ENCODE measurements around the gene ZNF436.

The ZNF436 gene

DNA sequence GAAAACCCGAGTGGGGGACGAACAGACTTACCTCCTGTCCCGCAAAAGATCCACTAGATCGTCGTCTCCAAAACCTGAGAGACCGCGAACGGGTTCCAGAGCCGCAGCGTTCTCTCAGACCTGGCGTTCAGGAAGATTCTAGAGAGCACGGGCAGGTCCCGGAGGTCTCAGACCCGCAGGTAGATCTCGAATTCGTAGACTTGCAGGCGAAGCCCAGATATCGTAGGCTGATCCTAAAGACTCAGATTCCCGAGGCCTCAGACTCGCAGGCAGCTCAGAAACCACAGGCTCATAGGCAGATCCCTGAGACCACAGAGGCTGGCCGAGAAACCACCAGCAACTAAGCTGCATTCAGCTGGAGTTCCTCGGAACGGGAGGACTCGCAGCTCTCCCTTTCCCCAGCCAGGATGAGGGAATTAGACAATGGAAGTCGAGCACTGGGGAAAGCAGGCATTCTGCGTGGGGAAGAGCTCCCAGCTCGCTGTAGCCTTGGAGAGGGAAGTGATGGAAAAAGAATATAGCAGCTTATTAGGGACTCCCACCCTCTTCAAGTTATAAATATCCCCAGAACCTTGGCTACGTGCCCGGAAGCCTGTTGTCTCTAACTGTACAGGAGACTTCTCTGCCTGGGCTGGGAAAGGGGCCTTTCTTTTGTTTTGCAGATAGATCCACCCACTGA lies at the start of gene ZNF436:
TSS of gene ZNF436 (minus strand) at position 502 of the 679 bp plus-strand sequence. CDS start 1,831 bp downstream, outside the sequence.
- FAIRE-seq (no peak), DNase-seq (ENCODE audit: insufficient read length, low spot score) (peak; percentile 26)
- no peak for TF ChIP-seq POLR2A (IDR thresholded peaks at IDR 0.05; ENCODE audit: low read depth, low read length)

DNA sequence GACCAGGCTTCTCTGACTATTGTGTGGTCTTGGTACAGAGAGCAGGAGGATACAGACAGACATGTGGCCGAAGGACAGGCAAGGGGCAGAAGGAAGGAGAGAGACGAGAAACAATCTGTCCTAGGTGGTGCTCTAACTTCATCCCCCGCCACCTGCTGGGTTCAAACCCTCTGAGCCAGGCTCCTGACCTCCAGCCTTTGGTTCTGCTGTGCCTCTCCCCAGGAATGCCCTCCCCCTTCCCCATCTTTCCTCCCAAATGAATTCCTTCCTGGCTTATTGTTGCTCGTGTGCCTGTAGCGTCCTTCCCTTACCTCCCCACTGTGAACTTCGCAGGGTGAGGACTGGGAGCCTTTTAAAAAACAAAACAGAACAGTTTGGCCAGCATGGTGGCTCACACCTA lies 49.5 kb upstream of the ZNF436 start:
- TF ChIP-seq POLR2A (IDR thresholded peaks at IDR 0.05; ENCODE audit: low read depth, low read length): no peak
- DNase-seq (ENCODE audit: insufficient read length, low spot score): no peak
- FAIRE-seq: no peak

DNA sequence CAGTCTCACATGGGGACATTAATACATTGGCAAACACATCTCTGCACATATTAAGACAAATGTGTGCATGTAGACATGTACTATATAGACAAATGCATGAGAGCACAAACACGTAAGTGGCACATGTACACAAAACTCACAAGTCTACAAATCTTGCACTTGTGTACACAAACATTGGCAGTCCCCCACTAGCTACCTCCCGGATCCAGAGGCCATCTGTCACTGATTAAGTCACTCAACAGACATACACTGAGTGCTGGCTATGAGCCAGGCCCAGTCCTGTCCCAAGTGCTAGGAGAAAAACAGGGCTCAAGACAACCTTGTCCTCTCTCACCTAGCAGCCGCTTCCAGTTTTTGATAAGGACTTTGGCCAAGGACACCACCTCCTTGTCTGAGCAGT lies 47.9 kb upstream of the ZNF436 start:
- no peak for TF ChIP-seq POLR2A (IDR thresholded peaks at IDR 0.05; ENCODE audit: low read depth, low read length)
- DNase-seq (ENCODE audit: insufficient read length, low spot score): no peak
- FAIRE-seq: no peak

DNA sequence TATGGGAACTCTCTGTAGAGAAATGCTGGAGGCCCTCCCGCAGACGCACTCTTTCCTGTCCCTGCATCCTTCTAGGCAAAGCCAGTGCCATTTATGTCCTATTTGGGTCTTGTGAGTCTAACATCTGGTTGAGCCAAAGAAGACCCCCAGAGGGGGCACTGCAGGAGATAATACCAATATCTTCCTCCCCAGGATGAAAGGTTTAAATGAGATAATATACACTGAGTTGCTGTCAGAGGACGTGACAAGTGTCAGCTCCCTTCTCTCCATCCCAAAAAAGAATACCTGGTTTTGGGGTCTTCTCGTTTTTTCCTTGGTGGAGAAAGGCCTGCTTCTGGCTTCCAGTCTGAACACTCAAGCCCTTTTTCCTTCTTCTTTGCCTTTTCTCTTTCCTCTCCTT lies 47.3 kb upstream of the ZNF436 start:
- DNase-seq (ENCODE audit: insufficient read length, low spot score) (no peak), FAIRE-seq (no peak)
- no peak for TF ChIP-seq POLR2A (IDR thresholded peaks at IDR 0.05; ENCODE audit: low read depth, low read length)

DNA sequence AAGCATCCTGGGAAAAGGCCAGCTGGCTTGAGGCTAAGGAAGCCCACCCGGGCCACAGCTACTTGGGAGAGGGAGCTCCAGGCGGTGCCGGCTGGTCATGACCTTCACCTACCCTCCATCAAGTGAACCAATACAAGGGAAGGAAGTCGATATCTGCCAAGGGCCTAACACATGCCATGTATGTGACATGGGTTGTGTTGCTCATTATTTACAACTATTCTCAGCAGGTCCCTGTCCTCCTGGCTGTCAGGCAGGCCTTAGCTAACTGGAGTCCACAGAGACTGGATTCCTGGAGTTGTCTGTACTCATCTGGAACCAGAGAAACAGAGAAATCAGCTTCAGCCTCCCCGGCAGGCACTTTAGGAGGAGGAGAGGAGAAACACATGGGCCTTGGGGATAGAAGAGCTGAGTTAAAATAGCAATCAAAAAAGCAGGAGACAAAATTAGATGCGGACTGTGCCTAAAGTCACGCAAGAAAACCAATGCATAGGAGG lies 39.2 kb upstream of the ZNF436 start:
- FAIRE-seq: no peak
- TF ChIP-seq POLR2A (IDR thresholded peaks at IDR 0.05; ENCODE audit: low read depth, low read length): no peak
- DNase-seq (ENCODE audit: insufficient read length, low spot score): no peak

DNA sequence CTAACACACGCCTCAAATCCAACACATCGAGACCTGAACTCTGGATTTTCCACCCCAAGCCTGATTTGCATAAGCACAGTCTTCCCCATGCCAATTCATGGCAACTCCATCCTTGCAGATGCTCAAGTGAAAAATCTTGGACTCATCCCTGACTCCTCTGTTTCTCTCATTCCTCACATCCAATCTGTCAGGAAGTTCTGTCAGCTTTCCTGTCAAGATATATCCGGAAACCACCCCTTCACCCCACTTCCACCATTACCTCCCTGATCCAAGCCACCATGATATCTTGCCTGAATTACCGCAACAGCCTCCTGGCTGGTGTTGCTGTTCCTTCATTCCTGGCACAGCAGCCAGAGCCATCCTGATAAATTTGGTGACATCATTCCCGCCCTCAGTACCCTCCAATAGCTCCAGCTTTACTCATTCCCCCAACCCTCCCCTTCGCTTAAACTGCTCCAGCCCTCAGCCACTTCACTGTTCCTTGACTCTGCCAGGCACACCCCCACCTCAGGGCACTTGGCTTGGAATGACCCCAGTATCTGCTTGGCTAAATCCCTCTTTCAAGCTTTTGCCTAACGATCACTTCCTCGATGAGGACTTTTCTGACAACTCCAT lies 37.5 kb upstream of the ZNF436 start:
- no peak for TF ChIP-seq POLR2A (IDR thresholded peaks at IDR 0.05; ENCODE audit: low read depth, low read length)
- DNase-seq (ENCODE audit: insufficient read length, low spot score) (no peak), FAIRE-seq (no peak)

DNA sequence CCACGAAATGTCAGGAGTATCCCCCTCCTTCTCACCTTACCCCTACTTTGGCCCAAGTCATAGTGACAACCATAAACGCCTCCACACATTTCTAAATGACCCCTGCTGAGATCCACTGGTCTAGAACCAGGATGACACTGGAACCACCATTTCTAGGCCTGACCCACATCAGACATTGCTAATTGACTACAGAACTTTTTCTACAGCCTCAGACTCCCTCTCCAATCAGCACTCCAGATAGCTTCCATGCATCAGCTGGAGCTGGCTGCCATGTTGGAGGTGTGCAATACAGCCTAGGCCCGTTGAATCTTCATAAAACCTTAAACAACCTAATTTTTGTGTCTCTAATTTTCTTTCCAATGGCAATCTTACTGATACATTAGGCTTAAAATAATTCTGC lies 36.3 kb upstream of the ZNF436 start:
- DNase-seq (ENCODE audit: insufficient read length, low spot score) (no peak), FAIRE-seq (no peak)
- TF ChIP-seq POLR2A (IDR thresholded peaks at IDR 0.05; ENCODE audit: low read depth, low read length): no peak

DNA sequence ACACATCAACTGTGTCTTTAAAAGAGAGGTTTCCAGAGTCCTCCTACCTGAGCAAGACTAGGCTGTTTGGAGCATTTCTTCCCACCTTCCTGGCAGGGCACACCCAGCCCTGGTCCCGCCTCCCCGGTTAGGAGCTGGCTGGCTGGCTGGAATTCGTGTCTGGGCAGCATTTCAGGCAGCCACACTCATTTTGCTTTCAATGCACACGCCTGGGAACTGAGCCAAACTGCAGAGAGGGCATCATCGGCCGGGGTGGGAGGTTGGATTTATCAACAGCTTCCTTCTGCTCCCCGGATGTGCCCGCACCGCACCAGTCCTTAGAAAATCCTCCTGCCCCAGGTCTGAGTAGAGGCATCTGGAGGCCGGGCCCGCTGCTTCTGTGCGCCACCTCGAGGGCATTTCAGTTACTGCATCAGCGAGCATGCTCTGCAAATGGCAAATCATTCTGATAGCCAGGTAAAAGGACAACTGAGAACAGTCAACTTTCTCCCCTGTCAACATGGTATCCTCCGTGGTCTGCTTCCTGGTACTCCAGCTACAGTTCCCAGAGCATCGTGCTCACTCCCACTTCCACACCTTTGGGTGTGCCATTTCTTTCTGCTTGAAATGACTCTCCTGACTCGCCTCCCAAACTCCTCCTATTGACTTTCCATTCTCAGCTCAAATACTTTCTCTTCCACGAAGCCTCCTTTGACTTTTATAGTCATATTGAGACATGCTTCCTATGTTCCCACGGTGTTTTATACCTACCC lies 34.3 kb upstream of the ZNF436 start:
- FAIRE-seq: peak; percentile 84
- DNase-seq (ENCODE audit: insufficient read length, low spot score): peak; percentile 76
- no peak for TF ChIP-seq POLR2A (IDR thresholded peaks at IDR 0.05; ENCODE audit: low read depth, low read length)

DNA sequence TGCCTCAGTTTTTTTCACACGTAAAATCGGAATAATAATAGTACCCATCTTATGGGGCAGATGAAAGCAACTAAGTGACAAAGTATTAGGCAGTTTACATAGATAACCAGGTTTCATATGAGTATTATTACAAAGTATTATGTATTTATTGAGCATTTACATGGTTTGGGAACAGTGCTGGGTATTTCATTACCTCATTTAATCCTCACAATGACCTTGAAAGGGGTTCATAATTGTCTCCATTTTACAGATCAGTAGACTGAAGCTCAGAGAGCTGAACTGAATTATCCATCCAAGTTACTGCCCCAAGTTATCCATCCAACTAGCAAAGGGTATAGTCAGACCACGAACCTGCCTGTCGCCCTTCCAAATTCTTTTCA lies 33.7 kb upstream of the ZNF436 start:
- FAIRE-seq (no peak), DNase-seq (ENCODE audit: insufficient read length, low spot score) (no peak)
- no peak for TF ChIP-seq POLR2A (IDR thresholded peaks at IDR 0.05; ENCODE audit: low read depth, low read length)

DNA sequence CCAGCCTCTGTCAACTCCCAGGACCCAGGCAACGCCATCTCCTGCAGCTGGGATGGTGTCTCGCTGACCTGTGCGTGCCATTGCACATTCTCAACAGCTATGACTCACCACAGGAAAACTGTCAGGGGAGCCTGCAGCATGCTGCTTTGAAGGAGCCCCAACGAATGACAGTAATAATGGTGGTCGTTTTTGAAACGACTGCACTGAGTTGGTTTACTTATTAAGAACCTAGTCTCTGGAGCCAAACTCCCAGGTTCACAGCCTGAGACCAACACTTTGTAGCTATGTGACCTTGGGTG lies 33.4 kb upstream of the ZNF436 start:
- TF ChIP-seq POLR2A (IDR thresholded peaks at IDR 0.05; ENCODE audit: low read depth, low read length): no peak
- FAIRE-seq (peak; percentile 15), DNase-seq (ENCODE audit: insufficient read length, low spot score) (peak; percentile 44)

DNA sequence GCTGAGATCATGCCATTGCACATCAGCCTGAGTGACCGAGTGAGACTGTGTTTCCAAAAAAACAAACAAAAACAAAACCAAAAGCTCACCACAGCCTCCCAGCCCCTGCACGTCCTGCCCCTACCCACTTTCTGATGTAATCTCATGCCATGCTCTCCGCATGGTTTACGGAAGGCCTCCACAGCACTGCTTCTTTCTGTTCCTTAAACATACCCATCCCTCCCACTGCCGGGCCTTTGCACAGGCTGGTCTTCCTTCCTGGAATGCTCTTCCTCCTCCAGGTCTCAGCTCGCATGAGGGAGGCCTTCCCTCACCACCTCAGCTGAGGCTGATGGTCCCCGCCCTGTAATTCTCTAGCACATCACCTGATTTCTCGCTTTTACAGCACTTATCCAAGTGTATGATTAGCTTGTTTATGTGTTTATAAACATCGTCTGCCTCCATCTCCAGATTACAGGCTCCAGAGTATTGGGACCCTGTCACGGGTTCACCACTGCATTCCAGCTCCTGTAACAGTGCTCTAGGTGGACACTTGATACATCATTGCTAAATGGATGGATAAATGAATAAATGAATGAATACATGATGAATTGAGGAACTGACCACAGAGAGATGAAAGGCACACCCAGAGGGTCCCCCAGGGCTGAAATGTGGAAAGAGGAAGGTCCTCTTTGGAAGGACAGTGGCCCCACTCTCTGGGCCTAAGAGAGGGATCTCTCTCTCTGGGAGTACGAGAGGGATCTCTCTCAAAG lies 32.8 kb upstream of the ZNF436 start:
- no peak for FAIRE-seq
- TF ChIP-seq POLR2A (IDR thresholded peaks at IDR 0.05; ENCODE audit: low read depth, low read length): no peak
- no peak for DNase-seq (ENCODE audit: insufficient read length, low spot score)

DNA sequence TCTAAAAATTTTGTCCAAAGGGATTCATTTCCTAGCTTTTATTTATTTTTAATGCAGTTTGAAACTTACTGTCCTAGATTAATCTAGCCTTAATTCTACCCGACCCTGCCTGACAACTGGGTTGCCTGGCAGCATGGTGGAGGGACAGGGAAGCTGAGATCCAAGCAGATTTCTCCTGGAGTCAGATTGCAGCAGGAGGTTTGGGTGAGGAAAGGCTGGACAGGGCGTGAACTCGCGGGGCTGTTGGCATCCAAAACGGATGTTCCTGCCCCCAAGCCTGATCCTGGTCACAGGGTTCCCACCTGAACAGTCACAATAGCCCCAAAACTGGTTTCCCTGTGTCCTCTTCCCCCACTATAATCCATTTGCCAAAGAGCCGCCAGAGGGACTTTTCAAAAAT lies 31.7 kb upstream of the ZNF436 start:
- DNase-seq (ENCODE audit: insufficient read length, low spot score) (no peak), FAIRE-seq (no peak)
- TF ChIP-seq POLR2A (IDR thresholded peaks at IDR 0.05; ENCODE audit: low read depth, low read length): no peak

DNA sequence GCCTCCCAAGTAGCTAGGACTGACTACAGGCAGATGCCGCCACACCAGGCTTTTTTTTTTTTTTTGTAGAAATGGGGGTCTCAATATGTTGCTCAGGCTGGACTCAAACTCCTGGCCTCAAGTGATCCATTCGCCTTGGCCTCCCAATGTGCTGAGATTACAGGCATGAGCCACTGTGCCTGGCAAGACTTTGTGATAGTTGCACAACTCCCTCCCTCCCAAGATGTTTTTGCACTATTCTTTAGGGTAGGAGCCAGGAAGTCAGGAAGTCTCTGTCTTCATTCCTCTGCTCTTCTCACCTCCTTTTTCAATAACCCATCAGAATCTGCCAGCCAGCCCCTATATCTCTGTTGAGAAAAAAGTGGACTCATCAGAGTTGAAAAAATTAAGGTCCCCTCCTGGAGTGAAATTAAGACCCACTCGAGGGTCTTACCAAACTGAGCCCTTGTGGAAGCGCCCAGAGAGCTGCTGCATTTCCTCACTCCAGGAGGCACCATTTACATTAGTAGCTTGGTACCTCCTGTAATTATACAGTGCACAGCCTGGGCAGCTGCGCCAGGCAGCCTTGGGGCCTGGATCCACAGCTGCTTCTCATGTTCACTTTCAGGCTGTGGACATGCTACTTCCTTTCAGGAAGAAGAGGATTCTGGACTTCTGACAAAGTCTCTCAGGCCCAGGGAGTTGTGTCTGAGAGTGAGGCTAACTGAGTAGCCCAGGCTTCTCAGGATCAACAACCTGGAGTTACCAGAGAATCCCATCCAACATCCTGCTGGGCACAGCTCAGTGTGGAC lies 30.9 kb upstream of the ZNF436 start:
- TF ChIP-seq POLR2A (IDR thresholded peaks at IDR 0.05; ENCODE audit: low read depth, low read length): no peak
- no peak for FAIRE-seq
- DNase-seq (ENCODE audit: insufficient read length, low spot score): no peak
